IMR-90 (cell line): Measurements from ENCODE around the gene RGMA. TPM values are rescaled to one million over a fixed set of nuclear protein-coding genes. Genes with fewer than 3 reads are reported as not detected.

Experiments used
- ATAC-seq: fragments of 200-7000 bp; cut with Tn5 transposase; 2 replicates; pipeline ENCODE4 v1.9.1; 2020; ENCODE audit warnings: low read depth, mild to moderate bottlenecking, moderate library complexity
- BruUV-seq: library from RNA; stranded (reverse); fragments of 400-500 nt; replicated peaks from 2 replicates; lab custom pipeline; 2021; lab: Mats Ljungman, UMichigan
- CTCF ChIA-PET: fragments of 300-600 bp; formaldehyde crosslinking; extraction: SDS; loops from one replicate; lab custom pipeline; 2021; ENCODE audit warnings: antibody characterized with exemption; lab: Yijun Ruan, JAX
- POLR2A ChIA-PET: fragments of 300-600 bp; sonication (Branson Sonifier 250); formaldehyde crosslinking; loops from one replicate; lab custom pipeline; 2022; ENCODE audit warnings: antibody characterized with exemption; ENCODE audit not compliant: unreplicated experiment; lab: Charles Lee
- DNase-seq: peaks from one replicate; pipeline ENCODE4 v3.0.0; 2013
- H2AFZ ChIP-seq: replicated peaks from 2 replicates; pipeline ENCODE3; 2013; ENCODE audit warnings: low read length, mild to moderate bottlenecking; ENCODE audit not compliant: poor library complexity
- H2AK5ac ChIP-seq: 2 replicates; pipeline ENCODE4 v1.6.1; 2013; ENCODE audit warnings: low read depth, low read length, inconsistent platforms
- H2AK9ac ChIP-seq: replicated peaks from 2 replicates; pipeline ENCODE3; 2013; ENCODE audit warnings: mild to moderate bottlenecking, low read depth, low read length, moderate library complexity; ENCODE audit not compliant: poor library complexity
- H2BK120ac ChIP-seq: 2 replicates; pipeline ENCODE4 v1.6.1; 2013; ENCODE audit warnings: low read depth, low read length, inconsistent platforms
- H2BK15ac ChIP-seq: 3 replicates; pipeline ENCODE4 v1.6.1; 2013; ENCODE audit warnings: low read depth, low read length, inconsistent platforms
- H2BK20ac ChIP-seq: 2 replicates; pipeline ENCODE4 v1.6.1; 2013; ENCODE audit warnings: low read depth, mild to moderate bottlenecking, inconsistent platforms, low read length, moderate library complexity
- H2BK5ac ChIP-seq: 2 replicates; pipeline ENCODE4 v1.6.1; 2013; ENCODE audit warnings: mild to moderate bottlenecking, low read depth, low read length, inconsistent platforms; ENCODE audit not compliant: poor library complexity, severe bottlenecking
- H3K14ac ChIP-seq: replicated peaks from 2 replicates; pipeline ENCODE4 v1.6.1; 2013; ENCODE audit warnings: low read depth, low read length, inconsistent platforms
- H3K18ac ChIP-seq: 2 replicates; pipeline ENCODE4 v1.6.1; 2013; ENCODE audit warnings: low read depth, low read length, control low read depth
- H3K23ac ChIP-seq: 2 replicates; pipeline ENCODE4 v1.6.1; 2013; ENCODE audit warnings: low read depth, low read length, inconsistent platforms
- H3K27ac ChIP-seq: 2 replicates; pipeline ENCODE4 v1.5.1; 2013; ENCODE audit warnings: mild to moderate bottlenecking, control low read depth, low read length; ENCODE audit not compliant: insufficient read depth
- H3K27me3 ChIP-seq: 2 replicates; pipeline ENCODE4 v1.6.1; 2013; ENCODE audit warnings: low read length; ENCODE audit not compliant: control insufficient read depth, insufficient read depth
- H3K36me3 ChIP-seq: 2 replicates; pipeline ENCODE4 v1.6.1; 2013; ENCODE audit warnings: low read length, mixed read lengths; ENCODE audit not compliant: control insufficient read depth, insufficient read depth
- H3K4ac ChIP-seq: 2 replicates; pipeline ENCODE4 v1.6.1; 2013; ENCODE audit warnings: low read depth, low read length, inconsistent platforms
- H3K4me1 ChIP-seq: 2 replicates; pipeline ENCODE4 v1.6.1; 2013; ENCODE audit warnings: low read length, mixed read lengths; ENCODE audit not compliant: control insufficient read depth, insufficient read depth
- H3K4me2 ChIP-seq: 2 replicates; pipeline ENCODE4 v1.6.1; 2013; ENCODE audit warnings: low read depth, mild to moderate bottlenecking, control low read depth, low read length, moderate library complexity
- H3K4me3 ChIP-seq: 2 replicates; pipeline ENCODE4 v1.5.1; 2013; ENCODE audit warnings: low read depth, mild to moderate bottlenecking, control low read depth, low read length, moderate library complexity; ENCODE audit not compliant: insufficient read depth
- H3K56ac ChIP-seq: 2 replicates; pipeline ENCODE4 v1.6.1; 2013; ENCODE audit warnings: low read length, inconsistent platforms; ENCODE audit not compliant: insufficient read depth; ENCODE audit errors: extremely low read depth
- H3K79me1 ChIP-seq, 2 experiments: 2 replicates each; pipeline ENCODE4 v1.6.1; 2013; ENCODE audit warnings: low read length in 2 of 2, inconsistent platforms in 1 of 2, low read depth in 1 of 2
- H3K9ac ChIP-seq: 2 replicates; pipeline ENCODE4 v1.6.1; 2013; ENCODE audit warnings: low read depth, low read length, control low read depth
- H3K9me1 ChIP-seq: 2 replicates; pipeline ENCODE4 v1.6.1; 2013; ENCODE audit warnings: low read length, inconsistent platforms; ENCODE audit not compliant: insufficient read depth
- H3K9me3 ChIP-seq: 2 replicates; pipeline ENCODE4 v1.6.1; 2013; ENCODE audit warnings: low read length; ENCODE audit not compliant: control insufficient read depth, insufficient read depth
- H4K20me1 ChIP-seq: 2 replicates; pipeline ENCODE4 v1.6.1; 2013; ENCODE audit warnings: low read length, inconsistent platforms; ENCODE audit not compliant: insufficient read depth
- H4K5ac ChIP-seq: 2 replicates; pipeline ENCODE4 v1.6.1; 2013; ENCODE audit warnings: mild to moderate bottlenecking, low read depth, low read length, control low read depth
- H4K8ac ChIP-seq, 2 experiments: 2 replicates each; pipeline ENCODE4 v1.6.1; 2013; ENCODE audit warnings: low read depth in 2 of 2, low read length in 2 of 2, control low read depth in 1 of 2, inconsistent platforms in 1 of 2
- H4K91ac ChIP-seq: 2 replicates; pipeline ENCODE4 v1.6.1; 2013; ENCODE audit warnings: low read depth, low read length, inconsistent platforms; ENCODE audit not compliant: insufficient read depth
- BHLHE40 ChIP-seq: fragments of 150-350 bp; IDR thresholded peaks from 2 replicates; pipeline ENCODE4 v1.6.1; 2016; ENCODE audit warnings: mild to moderate bottlenecking, low read depth, low read length
- CHD1 ChIP-seq: IDR thresholded peaks from 2 replicates; pipeline ENCODE4 v1.6.1; 2012; ENCODE audit warnings: low read depth, low read length, improper control_type of control experiment
- FOS ChIP-seq: fragments of 150-350 bp; IDR thresholded peaks from 2 replicates; pipeline ENCODE4 v1.6.1; 2016; ENCODE audit warnings: low read depth, low read length
- MAZ ChIP-seq: IDR thresholded peaks from 2 replicates; pipeline ENCODE4 v1.6.1; 2012; ENCODE audit warnings: low read depth, mild to moderate bottlenecking, low read length, improper control_type of control experiment, moderate library complexity, borderline replicate concordance
- MXI1 ChIP-seq: IDR thresholded peaks from 2 replicates; pipeline ENCODE4 v1.6.1; 2012; ENCODE audit warnings: low read depth, mild to moderate bottlenecking, low read length, moderate library complexity, borderline replicate concordance
- POLR2A ChIP-seq: IDR thresholded peaks from 2 replicates; pipeline ENCODE4 v1.6.1; 2012; ENCODE audit warnings: mild to moderate bottlenecking, low read depth, low read length
- RAD21 ChIP-seq: IDR thresholded peaks from 2 replicates; pipeline ENCODE4 v1.6.1; 2012; ENCODE audit warnings: low read length, improper control_type of control experiment
- RCOR1 ChIP-seq: IDR thresholded peaks from 2 replicates; pipeline ENCODE4 v1.6.1; 2012; ENCODE audit warnings: mild to moderate bottlenecking, low read length, improper control_type of control experiment; ENCODE audit not compliant: insufficient replicate concordance
- SMC3 ChIP-seq: fragments of 150-350 bp; IDR thresholded peaks from 2 replicates; pipeline ENCODE4 v1.6.1; 2016; ENCODE audit warnings: low read depth, mild to moderate bottlenecking, antibody characterized with exemption, low read length, moderate library complexity
- WGBS, 2 experiments: methylation state at CpG; one replicate each; pipeline versions ENCODE4 v1.1.5 to v1.1.7; 2013; ENCODE audit warnings: missing lambda C conversion rate in 2 of 2; ENCODE audit not compliant: insufficient read length in 1 of 2; ENCODE audit errors: extremely low coverage in 2 of 2; 5-methylcytosine and 5-hydroxymethylcytosine counted together
- dilution Hi-C: fragments of 300-500 bp; cut with HindIII; formaldehyde crosslinking; loops from one replicate; pipeline ENCODE4 v1.14.3; 2018; ENCODE audit warnings: low sequenced_read_pairs; ENCODE audit not compliant: unreplicated experiment
- in situ Hi-C: fragments of 300-500 bp; cut with MboI; formaldehyde crosslinking; loops from 3 replicates; pipeline ENCODE4 v1.14.3; 2019; ENCODE audit warnings: low sequenced_read_pairs, inconsistent platforms, mixed read lengths
- intact Hi-C: fragments of 100-400 bp; cut with micrococcal nuclease; formaldehyde crosslinking; loops from 2 replicates; pipeline ENCODE4 v1.10.0; 2022
- polyA plus RNA-seq, 3 experiments: library from polyadenylated mRNA; depleted of rRNA; stranded (reverse); fragments of >200 nt; gene quantifications; 2 replicates each; pipeline ENCODE4 v1.2.3, GENCODE V29; 2012; ENCODE audit warnings: low replicate concordance in 1 of 3
- total RNA-seq: library from RNA; depleted of rRNA; stranded (reverse); fragments of >200 nt; gene quantifications from 2 replicates; pipeline ENCODE4 v1.2.3, GENCODE V29; 2012
- TF ChIP-seq, protein P1 (sequence below): fragments of 150-350 bp; IDR thresholded peaks from 2 replicates; pipeline ENCODE4 v1.6.1; 2016; ENCODE audit warnings: low read depth, mild to moderate bottlenecking, low read length, moderate library complexity, borderline replicate concordance
- TF ChIP-seq, protein P2 (sequence below): conservative IDR thresholded peaks from 2 replicates; pipeline ENCODE4 v1.5.1; 2012; ENCODE audit warnings: mild to moderate bottlenecking, low read depth, low read length, improper control_type of control experiment
- TF ChIP-seq, protein P3 (sequence below): fragments of 150-350 bp; IDR thresholded peaks from 2 replicates; pipeline ENCODE4 v1.6.1; 2017; ENCODE audit warnings: mild to moderate bottlenecking, antibody characterized with exemption, low read length, low read depth

The RGMA gene
- total and polyA plus RNA-seq, 2 of the 4 experiments (the other 2 are of a cell fraction) = 0.18 to 0.26 TPM

DNA sequence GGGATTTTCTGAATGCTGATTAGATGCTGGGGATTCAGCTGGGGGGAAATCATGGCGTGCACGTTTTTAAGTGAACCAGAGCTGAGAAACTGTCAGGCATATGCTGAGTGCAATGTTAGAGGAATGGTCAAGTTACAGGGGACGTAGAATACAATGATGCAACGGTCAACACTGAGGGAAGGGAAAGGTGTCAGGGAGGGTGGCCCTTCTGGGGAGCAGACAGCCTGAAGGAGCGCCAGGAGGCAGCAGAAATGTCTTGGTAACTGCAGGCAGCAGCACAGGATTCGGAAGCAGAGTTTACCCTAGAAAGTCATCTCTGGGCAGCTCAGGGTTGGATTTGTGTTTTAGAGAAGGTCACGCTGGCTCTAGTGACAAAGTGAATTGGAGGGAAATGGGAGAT is 47.6 kb upstream of the RGMA start:
- H3K14ac ChIP-seq = no peak overlapping the region
- no peak overlapping the region for H3K9ac ChIP-seq
- no peaks in the 10 kb centered on the region for H3K36me3 ChIP-seq
- H4K5ac ChIP-seq = no peak overlapping the region
- WGBS, 2 experiments = 62% methylated on average over 4 of the region's 7 CpGs; no CpG with 5 or more reads in 1 of the 2 experiments
- H3K9me1 ChIP-seq = no peaks in the 10 kb centered on the region
- H4K8ac ChIP-seq = no peak overlapping the region
- H2BK5ac ChIP-seq = no peak overlapping the region
- H4K20me1 ChIP-seq = no peaks in the 10 kb centered on the region
- H3K4me1 ChIP-seq = no peaks in the 10 kb centered on the region
- no peak overlapping the region for H2AK5ac ChIP-seq
- H3K27ac ChIP-seq = no peak overlapping the region
- H3K9me3 ChIP-seq = peaks cover 22% of the 10 kb centered on the region
- intact Hi-C loops = no loop called here
- ChIA-PET POLR2A (no interaction called here), CTCF (no interaction called here)
- DNase-seq = no peak
- no peak overlapping the region for H3K4ac ChIP-seq
- TF ChIP-seq CHD1 (no peak), POLR2A (no peak), RCOR1 (no peak), MXI1 (no peak), MAZ (no peak), RAD21 (no peak), FOS (no peak), BHLHE40 (no peak), SMC3 (no peak)
- TF ChIP-seq, protein P1, sequence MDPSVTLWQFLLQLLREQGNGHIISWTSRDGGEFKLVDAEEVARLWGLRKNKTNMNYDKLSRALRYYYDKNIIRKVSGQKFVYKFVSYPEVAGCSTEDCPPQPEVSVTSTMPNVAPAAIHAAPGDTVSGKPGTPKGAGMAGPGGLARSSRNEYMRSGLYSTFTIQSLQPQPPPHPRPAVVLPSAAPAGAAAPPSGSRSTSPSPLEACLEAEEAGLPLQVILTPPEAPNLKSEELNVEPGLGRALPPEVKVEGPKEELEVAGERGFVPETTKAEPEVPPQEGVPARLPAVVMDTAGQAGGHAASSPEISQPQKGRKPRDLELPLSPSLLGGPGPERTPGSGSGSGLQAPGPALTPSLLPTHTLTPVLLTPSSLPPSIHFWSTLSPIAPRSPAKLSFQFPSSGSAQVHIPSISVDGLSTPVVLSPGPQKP = no peak
- TF ChIP-seq, protein P2, sequence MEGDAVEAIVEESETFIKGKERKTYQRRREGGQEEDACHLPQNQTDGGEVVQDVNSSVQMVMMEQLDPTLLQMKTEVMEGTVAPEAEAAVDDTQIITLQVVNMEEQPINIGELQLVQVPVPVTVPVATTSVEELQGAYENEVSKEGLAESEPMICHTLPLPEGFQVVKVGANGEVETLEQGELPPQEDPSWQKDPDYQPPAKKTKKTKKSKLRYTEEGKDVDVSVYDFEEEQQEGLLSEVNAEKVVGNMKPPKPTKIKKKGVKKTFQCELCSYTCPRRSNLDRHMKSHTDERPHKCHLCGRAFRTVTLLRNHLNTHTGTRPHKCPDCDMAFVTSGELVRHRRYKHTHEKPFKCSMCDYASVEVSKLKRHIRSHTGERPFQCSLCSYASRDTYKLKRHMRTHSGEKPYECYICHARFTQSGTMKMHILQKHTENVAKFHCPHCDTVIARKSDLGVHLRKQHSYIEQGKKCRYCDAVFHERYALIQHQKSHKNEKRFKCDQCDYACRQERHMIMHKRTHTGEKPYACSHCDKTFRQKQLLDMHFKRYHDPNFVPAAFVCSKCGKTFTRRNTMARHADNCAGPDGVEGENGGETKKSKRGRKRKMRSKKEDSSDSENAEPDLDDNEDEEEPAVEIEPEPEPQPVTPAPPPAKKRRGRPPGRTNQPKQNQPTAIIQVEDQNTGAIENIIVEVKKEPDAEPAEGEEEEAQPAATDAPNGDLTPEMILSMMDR = no peak
- TF ChIP-seq, protein P3, sequence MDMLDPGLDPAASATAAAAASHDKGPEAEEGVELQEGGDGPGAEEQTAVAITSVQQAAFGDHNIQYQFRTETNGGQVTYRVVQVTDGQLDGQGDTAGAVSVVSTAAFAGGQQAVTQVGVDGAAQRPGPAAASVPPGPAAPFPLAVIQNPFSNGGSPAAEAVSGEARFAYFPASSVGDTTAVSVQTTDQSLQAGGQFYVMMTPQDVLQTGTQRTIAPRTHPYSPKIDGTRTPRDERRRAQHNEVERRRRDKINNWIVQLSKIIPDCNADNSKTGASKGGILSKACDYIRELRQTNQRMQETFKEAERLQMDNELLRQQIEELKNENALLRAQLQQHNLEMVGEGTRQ = no peak
- dilution Hi-C loops = no loop called here
- H3K23ac ChIP-seq = no peak overlapping the region
- no peak overlapping the region for H3K56ac ChIP-seq
- no peak overlapping the region for H4K91ac ChIP-seq
- H2BK20ac ChIP-seq = no peak overlapping the region
- no peak overlapping the region for H2BK120ac ChIP-seq
- in situ Hi-C loops = no loop called here
- no peak overlapping the region for H3K18ac ChIP-seq
- no peak for ATAC-seq
- H3K79me1 ChIP-seq = no peaks in the 10 kb centered on the region
- no peaks in the 10 kb centered on the region for H3K27me3 ChIP-seq
- no peak overlapping the region for H3K4me3 ChIP-seq
- no TSS peak for BruUV-seq
- no peak overlapping the region for H2AK9ac ChIP-seq
- no peak overlapping the region for H3K4me2 ChIP-seq
- no peak overlapping the region for H2BK15ac ChIP-seq
- no peak overlapping the region for H2AFZ ChIP-seq
